Activated T-helper 1 cell treated with Interleukin-2 at 50 U/mL for 16 hours (primary cell): Measurements from ENCODE around the gene SMAD7.

Experiments used
- DNase-seq: peaks from one replicate; pipeline ENCODE4 v3.0.0-alpha.2; 2020; ENCODE audit warnings: low read depth

Gene SMAD7

GRCh38 chr18:48893608-48894600, 56.9 kb downstream of the SMAD7 start:
- no peak for DNase-seq

- no peak for DNase-seq
Measured at GRCh38 chr18:48893061-48893607, 57.6 kb downstream of the SMAD7 start.

GRCh38 chr18:48892146-48892855, 58.5 kb downstream of the SMAD7 start:
- DNase-seq = no peak

DNA sequence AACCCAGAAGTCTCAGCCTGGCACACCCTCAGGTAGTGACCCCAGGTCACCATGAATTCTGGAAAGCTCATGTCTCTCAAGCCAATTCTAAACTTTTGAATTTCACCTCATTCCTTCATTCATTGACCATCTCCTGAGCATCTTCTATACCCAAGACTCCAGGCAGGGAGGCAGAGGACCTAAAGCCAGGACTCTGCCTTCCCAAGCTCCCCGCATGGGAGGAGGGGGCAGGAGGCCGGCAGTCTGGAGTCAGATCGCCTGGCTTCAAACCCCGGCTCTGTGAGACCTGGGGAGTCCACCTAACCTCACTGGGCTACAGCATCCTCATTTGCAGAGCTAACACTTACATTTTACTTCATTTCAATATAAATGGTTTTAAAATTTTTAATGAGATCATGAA, 59.0 kb downstream of the SMAD7 start:
- DNase-seq = no peak

DNA sequence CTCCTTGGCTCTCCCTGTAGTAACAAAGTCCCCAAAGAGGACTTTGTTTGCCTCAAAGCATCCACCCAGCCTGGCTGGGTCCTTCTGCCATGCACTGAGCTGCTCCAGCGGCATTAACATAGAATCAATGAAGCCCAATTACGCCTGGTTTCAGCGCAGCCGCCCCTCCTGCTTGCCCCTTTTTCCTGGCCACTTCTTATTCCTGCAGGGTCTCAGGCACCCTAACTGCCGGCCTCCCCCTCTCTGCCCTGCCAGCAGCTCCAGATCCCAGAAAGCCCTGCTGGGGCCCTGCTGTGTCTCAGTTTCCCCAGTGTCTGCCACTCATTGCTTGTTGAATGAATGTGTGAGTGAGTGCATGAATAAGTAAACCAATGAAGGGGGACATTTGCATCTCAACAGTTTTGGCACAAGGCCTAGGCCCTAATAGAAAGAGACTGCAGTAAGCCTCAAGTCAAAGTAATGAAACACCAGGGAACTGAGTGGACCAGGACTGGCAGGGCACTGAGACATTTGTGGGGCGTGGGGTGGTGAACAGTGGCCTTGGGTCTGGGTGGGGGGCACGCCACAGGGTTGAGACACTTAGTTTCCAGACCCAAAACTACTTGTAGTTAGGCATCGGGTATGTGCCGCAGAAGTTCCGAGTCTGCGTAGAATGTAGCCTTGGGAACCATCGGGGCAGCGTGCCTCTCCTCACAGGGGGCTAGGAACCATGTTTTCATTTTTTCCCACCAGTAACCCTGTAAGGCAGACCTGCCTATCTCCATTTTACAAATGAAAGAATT, 60.6 kb downstream of the SMAD7 start:
- DNase-seq = no peak

DNA sequence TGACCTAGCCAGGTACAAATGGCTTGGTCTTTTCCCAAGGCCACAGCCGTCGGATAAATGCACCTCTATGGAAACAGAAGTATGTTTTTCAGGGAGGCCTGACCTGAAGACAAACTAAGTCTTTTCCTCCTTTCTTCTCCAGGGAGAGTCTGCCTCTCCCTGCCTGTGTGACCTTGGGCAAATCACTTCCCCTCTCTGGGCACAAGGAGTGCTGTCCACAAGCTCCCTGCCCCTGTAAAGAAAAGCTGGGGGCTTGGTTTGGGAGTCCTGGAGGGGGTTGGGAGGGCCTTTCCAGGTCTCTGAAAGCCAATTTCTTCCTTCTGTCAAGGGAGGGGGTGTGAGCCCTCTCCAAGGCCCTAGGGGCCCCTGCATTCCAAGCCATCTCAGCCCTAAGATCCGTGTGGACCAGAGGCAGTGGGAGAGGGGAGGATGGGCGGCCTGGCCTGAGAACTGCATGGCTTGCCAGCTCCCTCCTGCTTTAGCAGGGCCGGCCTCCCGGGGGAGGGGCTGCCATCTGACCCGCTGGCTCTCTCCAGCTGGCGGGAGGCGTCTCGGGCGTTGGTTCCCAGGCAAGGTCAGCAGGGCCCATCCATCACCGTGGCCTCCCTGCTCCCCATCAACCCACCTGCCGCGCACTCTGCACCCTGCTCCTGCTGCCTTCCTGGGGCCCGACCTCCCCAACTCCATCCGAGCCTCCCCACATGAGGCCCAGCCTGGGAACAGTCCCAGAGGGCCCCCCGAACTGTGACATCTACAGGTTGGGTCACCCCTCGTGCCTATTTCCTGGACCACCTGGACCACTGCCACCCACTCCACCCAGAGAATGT, 61.4 kb downstream of the SMAD7 start:
- DNase-seq = no peak

GRCh38 chr18:48888773-48889080, 62.0 kb downstream of the SMAD7 start:
- no peak for DNase-seq

DNA sequence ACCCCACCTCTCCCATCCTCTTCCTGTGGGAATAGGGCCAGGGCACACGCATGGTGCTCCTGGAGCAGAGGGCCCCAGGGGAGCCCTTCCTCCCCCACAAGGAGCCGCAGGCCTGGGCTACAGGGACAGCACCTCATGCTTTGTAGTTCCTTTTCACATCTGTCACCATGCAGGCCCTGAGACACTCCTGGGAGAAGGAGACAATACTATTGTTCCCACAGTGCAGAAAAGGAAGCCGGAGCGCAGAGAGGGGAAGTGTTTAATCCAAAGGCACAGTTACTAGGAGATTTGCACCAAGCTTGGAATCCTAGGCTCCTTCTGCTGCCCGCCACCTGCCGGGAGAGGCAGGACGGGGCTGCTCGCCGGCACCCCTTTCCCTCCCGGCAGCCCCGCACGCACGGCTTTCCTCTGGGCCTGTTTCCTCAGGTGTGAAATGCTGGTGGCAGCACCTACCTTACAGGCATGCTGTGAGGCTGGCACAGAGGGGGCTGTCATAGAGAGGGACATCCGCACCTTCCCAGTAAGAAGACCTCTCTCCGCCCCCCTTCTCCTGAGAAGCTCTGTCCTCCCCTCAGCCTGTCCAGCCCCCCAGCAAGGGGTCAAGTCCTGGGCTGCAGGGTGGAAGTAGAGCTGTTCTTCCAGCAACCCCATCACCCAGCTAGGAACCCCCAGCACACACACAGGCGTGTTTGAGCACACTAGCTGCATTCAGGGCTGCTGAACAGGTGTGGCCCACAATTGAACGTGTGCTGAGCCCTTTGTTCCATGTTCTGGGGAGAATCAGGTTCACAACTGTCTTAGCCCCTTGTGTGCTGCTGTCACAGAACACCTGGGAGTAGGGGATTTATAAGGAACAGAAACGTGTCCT, 62.6 kb downstream of the SMAD7 start:
- no peak for DNase-seq

DNA sequence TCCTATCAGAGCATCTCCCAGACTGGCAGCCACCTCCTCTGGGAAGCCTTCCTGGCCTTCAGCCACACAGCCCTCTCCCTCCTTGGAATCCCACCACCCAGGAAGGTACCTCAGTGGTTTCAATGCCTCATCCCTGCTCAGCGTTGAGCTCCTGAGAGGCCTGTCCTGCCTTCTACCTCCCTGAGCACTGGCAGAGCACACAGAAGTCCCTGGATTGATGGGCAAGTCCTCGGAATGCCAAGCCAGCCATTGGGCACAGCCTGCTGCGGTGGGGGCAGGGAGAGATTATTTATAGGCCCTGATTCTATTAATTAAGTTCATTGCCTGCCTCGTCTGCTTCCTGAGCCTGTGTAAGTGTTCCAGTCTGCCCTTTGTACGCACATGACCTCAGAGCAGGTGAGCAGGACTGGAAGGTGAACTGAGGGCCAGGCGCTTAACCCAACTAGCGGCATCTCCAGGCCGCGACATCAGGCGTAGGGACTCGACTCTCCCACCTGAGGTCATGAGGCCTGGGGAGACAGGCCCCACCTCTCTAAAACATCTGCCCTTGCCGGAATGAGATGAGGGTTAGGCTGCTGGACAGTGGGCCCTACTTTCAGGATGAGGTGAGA, 63.4 kb downstream of the SMAD7 start:
- DNase-seq = no peak

DNA sequence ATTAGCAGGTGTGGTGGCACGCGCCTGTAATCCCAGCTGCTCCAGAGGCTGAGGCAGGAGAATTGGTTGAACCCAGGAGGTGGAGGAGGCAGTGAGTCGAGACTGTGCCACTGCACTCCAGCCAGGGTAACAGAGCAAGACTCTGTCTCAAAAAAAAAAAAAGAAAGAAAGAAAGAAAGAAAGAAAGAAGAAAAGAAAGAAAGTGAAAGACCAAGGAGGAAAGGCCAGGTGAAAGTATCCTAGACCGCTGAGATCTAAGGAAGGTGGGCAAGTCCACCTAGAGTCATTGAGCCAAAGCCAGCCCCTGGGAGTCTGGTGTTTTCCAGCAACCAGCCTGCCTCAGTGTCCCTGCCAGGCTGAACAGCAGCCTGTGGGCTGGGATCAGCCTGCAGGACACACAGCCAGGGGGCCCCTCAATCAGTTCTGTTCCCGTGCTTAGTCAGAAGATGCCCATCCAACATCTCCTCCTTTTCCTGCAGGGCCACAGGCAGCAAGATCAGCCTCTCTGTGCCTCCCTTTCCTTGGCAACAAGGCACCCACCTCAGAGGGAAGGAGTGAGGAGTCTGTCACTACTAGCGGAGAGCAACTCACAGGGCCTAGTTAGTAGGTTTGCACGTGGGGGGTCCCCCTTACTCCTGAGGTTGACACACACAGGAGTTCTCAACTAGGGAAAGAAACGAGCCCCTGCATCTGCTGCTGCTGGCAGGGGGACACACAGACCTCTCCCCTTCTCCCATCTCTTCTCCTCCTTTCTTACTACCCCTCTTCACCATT, 64.1 kb downstream of the SMAD7 start:
- no peak for DNase-seq

DNA sequence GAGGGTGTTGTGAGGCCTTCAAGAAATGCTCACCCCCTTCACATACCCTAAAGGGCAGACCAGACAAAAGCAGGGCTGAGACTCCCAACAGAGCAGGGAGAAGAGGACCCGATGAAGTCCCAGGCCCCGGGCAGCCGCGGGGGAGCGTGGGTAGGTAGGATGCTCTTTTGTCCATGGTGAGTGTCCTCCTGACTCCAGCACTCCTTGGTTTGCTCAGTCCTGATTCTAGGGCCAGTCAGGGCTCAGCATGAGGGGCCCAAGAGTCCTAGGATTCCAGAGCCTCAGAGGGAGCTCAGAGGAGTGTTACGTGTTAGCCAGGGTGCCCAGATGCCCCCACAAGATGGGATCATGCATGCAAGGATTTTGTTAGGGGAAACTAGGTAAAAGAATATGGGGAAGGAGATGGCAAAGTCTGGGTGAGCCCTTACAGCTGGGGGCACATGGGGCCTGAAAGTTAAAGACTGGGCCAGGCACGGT, 64.8 kb downstream of the SMAD7 start:
- no peak for DNase-seq

GRCh38 chr18:48885266-48885923, 65.4 kb downstream of the SMAD7 start:
- no peak for DNase-seq

DNA sequence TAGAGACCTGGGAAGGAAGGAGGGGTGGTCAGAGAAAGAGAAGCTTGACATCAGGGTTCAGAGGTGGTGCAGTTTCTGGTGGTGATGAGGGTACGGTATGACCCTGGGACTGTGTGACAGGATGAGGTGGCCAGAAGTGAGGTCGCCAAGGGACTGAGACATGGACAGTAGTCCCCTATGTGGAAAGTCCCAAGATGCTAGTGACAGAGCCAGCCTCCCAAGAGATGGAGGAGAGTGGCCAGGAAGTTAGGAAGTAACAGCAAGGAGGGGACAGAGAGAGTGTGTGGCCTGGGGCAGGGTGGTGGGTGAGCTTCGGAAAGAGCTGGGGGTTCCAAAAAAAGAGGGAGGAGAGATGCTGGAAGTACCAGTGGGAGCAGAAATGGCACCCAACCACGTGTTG, 66.0 kb downstream of the SMAD7 start:
- no peak for DNase-seq

- no peak for DNase-seq
Measured at GRCh38 chr18:48884306-48884705, 66.5 kb downstream of the SMAD7 start.

- DNase-seq = no peak
Measured at GRCh38 chr18:48882379-48882778, 68.4 kb downstream of the SMAD7 start.

DNA sequence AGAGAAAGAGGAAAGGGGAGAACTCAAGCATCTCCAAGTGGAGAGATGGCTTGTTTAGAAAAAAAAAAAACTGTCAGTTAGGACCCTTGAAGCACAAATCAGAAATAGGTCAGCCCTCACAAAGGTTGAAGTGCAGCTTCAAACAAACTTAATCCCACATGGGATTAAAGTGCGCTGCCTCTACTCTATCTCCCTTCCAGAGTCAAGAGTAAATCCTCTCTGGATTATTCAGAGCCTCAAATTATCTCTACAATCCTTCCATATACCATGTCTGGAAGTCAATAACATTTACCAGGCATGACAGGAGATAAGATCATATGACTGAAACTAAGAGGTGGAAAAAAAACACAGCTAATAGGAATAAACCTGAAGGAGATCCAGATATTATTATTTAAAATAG, 69.8 kb downstream of the SMAD7 start:
- DNase-seq = no peak

DNA sequence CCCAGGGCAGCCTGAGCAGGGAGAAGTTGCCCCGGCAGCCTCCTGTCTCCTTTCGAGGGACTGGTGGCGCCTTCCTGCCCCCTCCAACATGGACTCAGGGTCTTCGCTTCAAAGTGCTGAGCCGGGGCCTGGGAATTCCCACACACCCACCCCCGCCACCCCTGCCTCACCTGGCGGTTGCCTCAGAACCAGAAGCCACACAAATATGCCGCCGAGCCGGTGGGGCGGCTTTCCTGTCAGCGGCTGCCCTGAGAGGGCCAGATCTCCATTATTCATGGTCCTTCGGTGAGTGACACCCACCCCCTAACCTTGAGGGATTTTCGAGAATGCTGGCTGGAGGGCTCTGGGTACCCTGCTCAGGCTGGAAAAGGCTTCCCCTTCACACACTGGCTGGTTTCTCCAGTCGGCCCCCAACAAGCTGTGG, 71.7 kb downstream of the SMAD7 start:
- no peak for DNase-seq

DNA sequence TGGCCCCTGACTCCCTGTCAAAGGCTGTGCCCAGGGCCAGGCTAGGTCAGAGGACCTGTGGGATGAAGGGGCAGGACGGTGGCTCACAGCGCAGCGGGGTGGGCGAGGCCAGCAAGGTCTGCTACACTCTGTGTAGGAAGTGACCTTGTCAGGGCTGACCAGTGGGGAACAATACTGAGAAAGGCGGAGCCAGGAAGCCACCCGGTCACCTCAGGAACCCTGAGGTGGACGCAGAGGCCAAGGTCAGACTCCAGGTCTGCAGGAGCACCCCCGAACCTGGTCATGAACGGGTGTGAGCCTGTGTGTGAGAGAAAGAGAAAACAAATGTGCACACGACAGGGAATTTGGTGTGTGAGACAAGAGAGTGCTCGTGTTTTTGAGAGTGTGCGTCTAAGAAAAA, 72.3 kb downstream of the SMAD7 start:
- DNase-seq = no peak

- no peak for DNase-seq
Measured at GRCh38 chr18:48877941-48878340, 72.8 kb downstream of the SMAD7 start.
